HG03342 (cell line): ENCODE measurements around the gene SMAD7.

Source experiments
- ATAC-seq: cut with Tn5 transposase; IDR thresholded peaks from one replicate; pipeline ENCODE4 v1.9.1; 2021; ENCODE audit warnings: mild to moderate bottlenecking, moderate library complexity; ENCODE audit not compliant: unreplicated experiment

Gene SMAD7

GRCh38 chr18:48961547-48961946, 10.8 kb upstream of the SMAD7 start:
- no peak for ATAC-seq

DNA sequence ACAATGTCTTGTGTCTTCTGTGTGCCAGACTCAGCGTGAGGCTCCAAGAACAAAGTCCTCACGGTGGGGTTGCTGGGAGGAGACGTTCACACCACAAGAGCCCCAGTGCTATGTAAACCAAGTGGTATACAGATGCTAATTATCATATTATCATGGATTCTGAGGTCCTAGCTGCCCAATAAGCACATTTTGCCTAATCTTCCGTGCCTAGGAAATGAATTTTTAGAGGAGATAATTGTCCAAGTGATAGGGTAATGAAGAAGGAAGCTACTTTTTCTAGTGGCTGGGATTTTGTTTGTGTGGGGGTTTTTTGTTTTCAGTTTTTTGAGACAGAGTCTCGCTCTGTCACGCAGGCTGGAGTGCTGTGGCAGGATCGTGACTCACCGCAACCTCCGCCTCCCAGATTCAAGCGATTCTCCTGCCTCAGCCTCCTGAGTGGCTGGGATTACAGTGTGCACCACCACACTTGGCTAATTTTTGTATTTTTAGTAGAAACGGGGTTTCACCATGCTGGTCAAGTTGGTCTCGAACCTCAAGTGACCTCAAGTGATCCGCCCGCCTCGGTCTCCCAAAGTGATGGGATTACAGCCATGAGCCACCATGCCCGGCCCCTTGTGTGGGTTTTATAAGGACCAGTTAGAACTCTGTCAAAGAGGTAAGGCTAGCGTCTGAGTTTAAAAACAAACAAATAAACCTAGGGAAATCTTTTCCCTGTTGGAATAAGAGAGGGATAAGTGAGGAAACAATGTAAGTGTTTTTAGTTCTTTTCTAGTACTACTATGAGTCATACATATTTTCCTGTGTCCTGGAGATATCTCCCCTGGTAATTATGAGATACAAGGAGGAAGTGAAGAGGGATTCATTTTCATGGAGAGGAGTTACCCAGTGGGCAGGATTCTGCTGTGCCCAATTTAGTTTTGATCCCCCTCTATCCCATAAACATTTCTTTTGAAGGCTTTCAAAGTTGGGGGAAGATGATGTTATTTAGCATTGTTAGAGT, 9.5 kb upstream of the SMAD7 start:
- no peak for ATAC-seq

- no peak for ATAC-seq
Measured at GRCh38 chr18:48959551-48959920, 8.8 kb upstream of the SMAD7 start.

GRCh38 chr18:48958951-48959350, 8.2 kb upstream of the SMAD7 start:
- no peak for ATAC-seq

GRCh38 chr18:48957616-48958015, 6.9 kb upstream of the SMAD7 start:
- no peak for ATAC-seq

DNA sequence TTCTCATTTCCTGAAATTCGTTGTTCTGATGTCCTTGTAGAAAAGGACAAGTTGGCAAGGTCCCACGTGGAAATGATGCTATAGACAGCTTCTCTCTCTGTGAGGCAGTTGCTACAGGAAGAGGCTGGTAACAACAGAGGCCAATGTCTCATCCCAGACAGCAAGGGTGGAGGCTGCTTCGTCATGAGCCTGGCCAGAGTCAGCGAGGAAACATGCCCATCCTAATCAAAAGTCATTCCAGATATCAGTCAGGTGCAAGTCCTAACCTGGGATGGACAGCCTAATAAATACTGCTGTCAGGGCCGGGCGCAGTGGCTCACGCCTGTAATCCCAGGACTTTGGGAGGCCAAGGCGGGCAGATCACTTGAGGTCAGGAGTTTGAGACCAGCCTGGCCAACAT, 6.4 kb upstream of the SMAD7 start:
- no peak for ATAC-seq

- no peak for ATAC-seq
Measured at GRCh38 chr18:48956356-48956755, 5.6 kb upstream of the SMAD7 start.

- ATAC-seq = no peak
Measured at GRCh38 chr18:48955830-48956261, 5.1 kb upstream of the SMAD7 start.

DNA sequence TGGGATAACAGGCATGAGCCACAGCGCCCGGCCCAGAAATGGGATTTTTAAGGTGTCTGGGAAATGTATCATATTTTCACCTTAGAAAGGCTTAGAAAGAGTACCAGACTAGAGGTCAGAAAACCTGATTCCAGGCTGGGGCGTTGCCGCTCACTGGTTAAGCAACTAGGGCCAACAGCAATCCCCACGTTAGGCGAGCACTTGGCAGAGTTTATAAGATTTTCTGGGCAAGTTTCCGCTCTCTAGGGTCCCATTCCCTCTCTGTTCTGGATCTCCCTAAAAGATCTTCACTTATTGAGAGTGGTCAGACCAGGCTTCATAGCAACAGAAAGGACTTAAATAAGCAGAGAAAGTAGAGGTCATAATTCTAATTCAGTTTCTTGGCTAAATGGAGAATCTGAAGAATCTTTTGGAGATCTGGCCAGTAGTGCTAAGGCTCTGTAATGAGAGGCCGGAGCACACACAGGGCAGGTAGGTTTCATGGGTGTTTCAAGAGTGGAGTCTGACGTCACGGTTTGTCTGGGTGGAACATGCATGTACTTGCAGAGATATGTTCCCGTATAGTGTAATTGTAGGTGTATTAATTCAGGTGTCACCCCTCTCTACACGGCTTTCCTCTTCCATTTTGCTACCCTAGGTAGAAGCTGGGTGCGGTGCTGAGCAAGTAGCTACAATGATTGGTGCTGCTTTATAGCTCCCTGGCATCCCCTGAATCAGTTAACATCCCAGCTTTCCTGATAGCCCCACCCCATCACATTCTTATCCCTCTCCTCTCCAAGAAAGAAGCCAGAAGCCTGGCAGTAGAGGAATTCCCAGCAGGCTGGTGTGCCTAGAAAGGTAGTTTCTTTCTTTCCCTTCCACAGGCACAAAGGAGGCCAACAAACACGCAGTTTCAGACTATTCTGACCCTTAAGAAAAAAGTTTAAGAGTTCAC, 4.4 kb upstream of the SMAD7 start:
- no peak for ATAC-seq

DNA sequence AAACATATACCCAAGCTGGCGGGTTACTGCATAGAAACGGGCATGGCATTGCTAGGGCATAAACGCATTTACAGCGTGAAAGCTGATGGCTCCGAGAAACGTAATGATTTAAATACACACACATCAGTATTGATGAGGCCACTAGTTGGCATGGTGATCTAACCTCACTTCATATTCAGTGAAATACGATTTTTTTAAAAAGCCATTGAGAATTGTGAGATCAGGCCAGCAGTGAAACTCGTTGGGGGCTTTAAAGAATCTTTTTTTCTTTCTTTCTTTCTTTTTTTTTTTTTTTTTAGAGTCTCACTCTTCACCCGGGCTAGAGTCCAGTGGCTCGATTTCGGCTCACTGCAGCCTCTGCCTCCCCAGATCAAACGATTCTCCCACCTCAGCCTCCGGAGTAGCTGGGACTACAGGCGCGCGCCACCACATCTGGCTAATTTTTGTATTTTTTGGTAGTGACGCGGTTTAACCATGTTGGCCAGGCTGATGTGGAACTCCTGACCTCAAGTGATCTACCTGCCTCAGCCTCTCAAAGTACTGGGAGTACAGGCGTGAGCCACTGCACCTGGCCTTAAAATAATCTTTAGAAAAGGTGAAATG, 2.4 kb upstream of the SMAD7 start:
- ATAC-seq = no peak

GRCh38 chr18:48952287-48953103, 1.7 kb upstream of the SMAD7 start:
- ATAC-seq = peak; percentile 30

DNA sequence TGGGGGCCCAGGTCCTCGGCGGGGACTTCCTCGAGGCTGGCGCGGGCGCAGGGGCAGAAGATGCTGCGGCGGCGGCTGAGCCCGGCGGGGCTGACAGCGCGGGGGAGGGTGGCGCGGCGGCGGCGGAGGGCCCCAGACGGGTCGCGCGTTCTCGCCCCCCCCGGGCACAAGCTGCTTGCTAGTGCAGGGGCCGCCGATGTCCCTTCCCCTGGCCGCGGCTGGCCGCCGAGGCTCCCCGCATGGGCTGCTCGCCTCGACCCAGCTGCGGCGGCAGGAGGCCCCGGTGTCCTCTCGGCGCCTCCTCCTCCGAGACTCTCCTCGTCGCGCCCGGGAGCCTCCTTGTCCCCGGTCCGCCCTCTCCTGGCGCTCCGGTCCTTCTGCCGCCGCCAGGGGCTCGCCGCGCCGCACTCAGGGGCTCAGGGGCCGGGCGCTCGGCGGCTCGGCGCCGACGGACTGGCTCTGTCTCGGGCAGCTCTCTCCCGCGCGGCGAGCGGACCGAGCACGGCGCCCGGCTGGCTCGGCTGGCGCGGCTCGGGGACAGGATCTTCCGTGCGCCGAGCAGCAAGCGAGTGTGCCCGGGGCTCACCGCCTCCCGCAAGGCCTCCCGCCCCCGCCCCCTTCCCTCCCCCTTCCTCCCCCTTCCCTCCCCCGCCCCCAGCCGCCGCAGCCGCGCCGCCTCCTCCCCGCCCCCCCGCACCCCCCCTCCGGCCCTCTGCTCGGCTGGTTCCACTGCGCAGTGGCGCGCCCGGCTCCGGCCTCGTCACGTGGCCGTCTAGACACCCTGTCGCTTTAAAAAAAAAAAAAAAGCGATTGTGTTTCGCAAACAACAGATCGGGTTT, 902 bp upstream of the SMAD7 start:
- peak; percentile 34 for ATAC-seq

- ATAC-seq = no peak
Measured at GRCh38 chr18:48949606-48950535, 894 bp downstream of the SMAD7 start.

GRCh38 chr18:48949050-48949605, 1.6 kb downstream of the SMAD7 start:
- no peak for ATAC-seq

DNA sequence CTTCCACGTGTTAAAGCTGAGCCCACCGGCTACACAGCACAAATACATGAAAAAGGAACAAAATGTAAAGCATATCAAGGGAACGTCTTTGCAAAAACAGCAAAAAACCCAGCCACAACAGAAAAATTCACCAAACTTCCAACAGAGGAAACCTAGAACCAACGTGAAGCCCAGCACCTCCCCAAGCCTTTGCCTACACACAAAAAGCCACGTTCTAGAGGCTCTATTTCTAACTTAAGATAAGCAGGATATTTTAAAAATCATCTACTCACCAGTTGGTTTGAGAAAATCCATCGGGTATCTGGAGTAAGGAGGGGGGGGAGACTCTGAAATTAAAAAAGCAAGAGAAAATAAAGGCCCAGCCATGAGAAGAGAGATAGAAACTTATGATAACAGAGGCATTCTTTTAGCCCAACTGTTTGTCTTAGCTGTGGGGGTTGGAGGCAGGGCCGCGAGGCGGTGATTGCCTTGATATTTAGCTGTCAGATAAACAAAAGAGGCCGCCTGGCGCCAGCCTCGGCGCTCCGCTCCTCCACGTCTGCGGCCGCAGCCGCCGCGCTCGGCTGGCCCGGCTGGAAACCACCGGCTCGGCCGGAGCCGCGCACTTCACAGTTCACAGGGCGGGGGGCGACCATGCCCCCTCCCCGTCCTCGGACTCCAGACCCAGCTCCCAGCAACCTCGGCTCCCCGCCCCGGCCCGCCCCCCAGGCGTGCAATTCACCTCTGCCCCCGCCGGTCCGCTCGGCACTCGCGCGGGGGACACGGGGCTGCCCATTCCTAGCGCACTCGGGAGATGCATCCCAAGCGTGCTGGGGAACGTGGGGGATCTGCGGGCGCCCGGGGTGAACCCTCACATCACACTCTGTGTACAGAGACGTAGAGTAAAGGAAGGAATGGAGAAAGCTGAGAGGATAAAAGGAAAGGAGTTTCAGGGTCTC, 2.4 kb downstream of the SMAD7 start:
- ATAC-seq = no peak

DNA sequence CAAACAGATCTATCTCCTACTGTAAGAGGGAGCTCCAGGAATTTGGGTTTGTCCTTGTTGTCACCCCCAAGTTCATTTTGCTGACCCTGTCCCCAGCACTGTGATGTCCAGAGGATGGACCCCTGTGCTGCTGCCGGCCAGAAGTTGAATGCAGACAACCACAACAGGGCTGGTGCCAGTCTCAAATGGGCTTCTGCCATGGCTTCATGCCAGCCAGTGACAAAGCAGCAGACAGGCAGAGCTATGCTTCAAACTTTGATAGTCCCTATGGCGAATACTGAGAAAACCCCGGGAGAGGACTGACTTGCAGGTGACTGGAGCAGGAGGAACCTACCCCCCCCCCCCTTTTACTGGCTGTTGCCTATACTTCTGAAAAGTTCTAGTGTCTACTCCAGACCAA, 3.2 kb downstream of the SMAD7 start:
- ATAC-seq = no peak

DNA sequence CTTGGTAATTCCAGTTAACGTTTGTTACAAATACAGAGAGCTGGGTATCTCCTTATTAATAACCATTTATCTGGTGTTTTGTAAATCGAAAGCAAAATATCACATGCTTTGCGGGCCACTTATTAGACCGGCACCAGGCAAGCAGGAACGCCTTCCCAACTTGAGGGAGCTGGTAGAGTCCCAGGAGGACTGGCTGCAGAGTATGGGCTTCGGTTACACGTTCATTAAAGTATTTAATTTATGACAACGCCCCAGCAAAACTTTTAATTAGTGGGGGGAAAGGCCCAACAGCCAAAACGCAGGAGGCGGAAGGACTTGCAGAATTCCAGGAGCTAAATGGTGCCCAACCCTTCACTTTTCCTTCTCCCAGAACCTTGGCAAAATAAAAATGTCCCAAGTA, 3.7 kb downstream of the SMAD7 start:
- no peak for ATAC-seq
